Vagina (tissue), 2 donors: ENCODE results near the gene RHO. TPM values are rescaled to one million over a fixed set of nuclear protein-coding genes. Genes with fewer than 3 reads are reported as not detected.

Experiments
- DNase-seq, 2 donors: peaks; one replicate each; pipeline ENCODE4 v3.0.0-alpha.2; 2017; ENCODE audit errors: extremely low spot score in 2 of 2
- H3K27ac ChIP-seq: fragments of 200-600 bp; sonication (generic); one replicate; pipeline ENCODE4 v1.5.1; 2019
- H3K27me3 ChIP-seq: fragments of 200-600 bp; sonication (generic); one replicate; pipeline ENCODE4 v1.5.1; 2019
- H3K36me3 ChIP-seq, 2 donors: fragments of 200-600 bp; sonication (generic); one replicate each; pipeline ENCODE4 v1.5.1; 2017 to 2019
- H3K4me1 ChIP-seq: fragments of 200-600 bp; sonication (generic); one replicate; pipeline ENCODE4 v1.5.1; 2019
- H3K4me3 ChIP-seq, 2 donors: fragments of 200-600 bp; sonication (generic); 1 replicate in 1 of 2; 2 replicates in 1 of 2; pipeline ENCODE4 v1.5.1; 2016 to 2019
- H3K9me3 ChIP-seq: fragments of 200-600 bp; sonication (generic); one replicate; pipeline ENCODE4 v1.5.1; 2019
- POLR2A ChIP-seq, 2 donors: fragments of 450-650 bp; IDR thresholded peaks; one replicate each; pipeline ENCODE4 v1.6.1; 2017; ENCODE audit warnings: antibody characterized with exemption in 2 of 2, mild to moderate bottlenecking in 2 of 2, moderate library complexity in 2 of 2
- POLR2AphosphoS5 ChIP-seq, 2 donors: sonication (generic); formaldehyde crosslinking; IDR thresholded peaks; one replicate each; pipeline ENCODE4 v1.9.0; 2017; ENCODE audit warnings: antibody characterized with exemption in 2 of 2, mild to moderate bottlenecking in 2 of 2, low read depth in 1 of 2; ENCODE audit not compliant: insufficient read depth in 1 of 2
- intact Hi-C: fragments of 100-400 bp; cut with DNase I; formaldehyde crosslinking; loops from one replicate; pipeline ENCODE4 v1.15.1; 2023
- total RNA-seq: library from RNA; depleted of rRNA; stranded (reverse); fragments of >200 nt; gene quantifications from one replicate; pipeline ENCODE4 v1.2.3, GENCODE V29; 2016
- TF ChIP-seq, protein P1 (sequence below), 3 experiments: fragments of 450-650 bp in 2 of 3; fragments of 200-600 bp in 1 of 3; sonication (generic) in 1 of 3; IDR thresholded peaks; one replicate each; pipeline ENCODE4 v1.5.1; 2017 to 2019; ENCODE audit warnings: antibody characterized with exemption in 3 of 3, mild to moderate bottlenecking in 2 of 3, moderate library complexity in 2 of 3

The RHO gene
- total RNA-seq, 1 donor from 2014 or later = not detected

DNA sequence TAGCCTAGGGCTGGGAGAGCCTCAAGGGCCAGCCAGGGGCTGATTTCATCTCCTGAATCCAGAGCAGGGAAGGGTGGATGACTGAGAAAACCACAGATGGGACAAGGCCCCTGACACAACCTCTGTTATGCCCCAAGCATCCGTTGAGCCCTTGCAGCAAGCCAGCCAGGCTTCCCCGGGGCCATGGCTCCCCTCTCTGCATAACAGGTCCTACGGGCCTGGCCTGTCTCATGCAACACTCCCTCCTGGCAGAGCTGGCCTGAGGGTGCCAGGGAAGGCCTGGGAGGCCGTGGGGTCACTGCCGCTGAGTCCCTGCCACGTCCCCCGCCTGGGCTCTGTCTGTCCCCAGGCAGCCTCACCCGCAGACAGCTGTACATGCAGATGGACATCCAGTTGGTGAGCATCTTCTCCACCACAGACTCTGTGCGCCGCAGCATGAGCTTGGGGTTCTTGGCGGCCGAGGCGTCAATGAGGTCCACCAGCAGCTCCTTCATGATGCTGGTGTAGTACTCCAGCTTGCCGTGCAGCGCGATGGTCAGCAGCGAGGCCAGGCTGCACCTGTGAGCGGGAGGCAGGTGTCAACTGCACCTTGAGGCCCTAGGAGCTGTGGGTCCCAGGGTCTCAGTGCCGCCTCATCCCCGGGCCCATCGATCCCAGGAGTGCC, 36.7 kb downstream of the RHO start:
- Histone ChIP-seq H3K4me1 (peaks cover 78% of the 10 kb centered on the region), H3K27ac (peak overlapping the region; percentile 84)
- no peak for TF ChIP-seq POLR2A (IDR thresholded peaks at IDR 0.05)
- no peak for TF ChIP-seq POLR2AphosphoS5 (IDR thresholded peaks at IDR 0.05; ENCODE audit: insufficient read depth in 1 of 2, low read depth in 1 of 2)
- TF ChIP-seq, protein P1, sequence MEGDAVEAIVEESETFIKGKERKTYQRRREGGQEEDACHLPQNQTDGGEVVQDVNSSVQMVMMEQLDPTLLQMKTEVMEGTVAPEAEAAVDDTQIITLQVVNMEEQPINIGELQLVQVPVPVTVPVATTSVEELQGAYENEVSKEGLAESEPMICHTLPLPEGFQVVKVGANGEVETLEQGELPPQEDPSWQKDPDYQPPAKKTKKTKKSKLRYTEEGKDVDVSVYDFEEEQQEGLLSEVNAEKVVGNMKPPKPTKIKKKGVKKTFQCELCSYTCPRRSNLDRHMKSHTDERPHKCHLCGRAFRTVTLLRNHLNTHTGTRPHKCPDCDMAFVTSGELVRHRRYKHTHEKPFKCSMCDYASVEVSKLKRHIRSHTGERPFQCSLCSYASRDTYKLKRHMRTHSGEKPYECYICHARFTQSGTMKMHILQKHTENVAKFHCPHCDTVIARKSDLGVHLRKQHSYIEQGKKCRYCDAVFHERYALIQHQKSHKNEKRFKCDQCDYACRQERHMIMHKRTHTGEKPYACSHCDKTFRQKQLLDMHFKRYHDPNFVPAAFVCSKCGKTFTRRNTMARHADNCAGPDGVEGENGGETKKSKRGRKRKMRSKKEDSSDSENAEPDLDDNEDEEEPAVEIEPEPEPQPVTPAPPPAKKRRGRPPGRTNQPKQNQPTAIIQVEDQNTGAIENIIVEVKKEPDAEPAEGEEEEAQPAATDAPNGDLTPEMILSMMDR (IDR thresholded peaks at IDR 0.05) = no peak

DNA sequence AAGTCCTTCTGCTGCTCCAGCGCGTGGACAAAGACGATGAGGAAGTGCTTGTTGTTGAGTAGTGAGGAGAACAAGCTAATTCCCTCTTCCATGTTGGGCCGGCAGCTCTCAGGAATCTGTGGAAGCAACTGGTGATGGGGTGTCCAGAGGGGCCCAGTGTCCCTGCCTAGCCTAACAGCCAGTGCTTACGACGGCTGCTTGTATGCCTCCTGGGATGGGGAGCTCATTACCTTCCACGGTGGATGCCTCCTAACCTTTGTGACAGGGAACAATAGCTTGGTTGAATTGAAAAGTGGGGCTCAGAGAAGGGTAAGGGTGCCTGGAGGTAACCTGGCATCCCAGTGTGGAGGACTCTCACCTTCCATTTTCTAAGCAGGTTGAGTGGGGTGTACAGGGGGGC, 37.5 kb downstream of the RHO start:
- Histone ChIP-seq H3K4me1 (peaks cover 70% of the 10 kb centered on the region), H3K36me3 (peaks cover 0 to 46% of the 10 kb centered on the region in 2 donors), H3K9me3 (no peaks in the 10 kb centered on the region), H3K27me3 (no peaks in the 10 kb centered on the region), H3K27ac (peak overlapping the region; percentile 84), H3K4me3 (no peak overlapping the region)
- intact Hi-C loops = no loop called here
- DNase-seq = no peak
- no peak for TF ChIP-seq POLR2A (IDR thresholded peaks at IDR 0.05)
- TF ChIP-seq, protein P1 (IDR thresholded peaks at IDR 0.05) = no peak
- no peak for TF ChIP-seq POLR2AphosphoS5 (IDR thresholded peaks at IDR 0.05; ENCODE audit: insufficient read depth in 1 of 2, low read depth in 1 of 2)

More for the DNA sequence above, 36.7 kb downstream of the RHO start:
- Histone ChIP-seq H3K9me3 (no peaks in the 10 kb centered on the region), H3K36me3 (peaks cover 0 to 38% of the 10 kb centered on the region in 2 donors), H3K27me3 (no peaks in the 10 kb centered on the region), H3K4me3 (no peak overlapping the region)
- intact Hi-C loops = no loop called here
- DNase-seq = no peak

DNA sequence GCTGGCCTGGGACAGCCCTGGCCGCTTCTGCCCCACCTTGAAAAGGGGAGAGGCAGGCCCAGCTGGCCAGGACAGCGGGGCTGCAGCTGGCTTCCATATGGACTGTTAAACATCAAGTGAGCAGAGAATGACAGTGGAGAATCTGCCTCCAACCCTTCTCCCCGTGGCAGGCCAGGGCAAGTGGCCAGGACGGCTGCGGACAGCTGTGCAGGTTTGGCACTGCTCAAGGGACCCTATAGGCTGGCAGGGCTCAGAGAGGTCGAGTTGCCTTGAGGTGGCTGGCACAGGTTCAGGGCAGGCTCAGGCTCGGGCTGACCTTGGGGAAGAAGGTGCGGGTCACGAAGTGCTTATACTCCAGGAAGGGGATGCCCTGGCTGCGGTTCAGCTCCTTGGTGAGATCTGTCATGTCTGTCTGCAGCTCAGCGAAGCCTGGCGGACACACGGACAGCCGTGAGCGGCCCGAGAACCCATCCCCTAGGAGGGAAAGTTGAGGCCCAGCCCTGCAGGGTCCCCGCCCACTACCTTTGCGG, 38.8 kb downstream of the RHO start:
- H3K4me1 ChIP-seq = peaks cover 56% of the 10 kb centered on the region
- DNase-seq = no peak
- intact Hi-C loops = no loop called here
- TF ChIP-seq POLR2A (IDR thresholded peaks at IDR 0.05) (no peak), POLR2AphosphoS5 (IDR thresholded peaks at IDR 0.05; ENCODE audit: insufficient read depth in 1 of 2, low read depth in 1 of 2) (peak in 1 of 2 donors; percentile 60)
- peaks cover 0 to 57% of the 10 kb centered on the region in 2 donors for H3K36me3 ChIP-seq
- H3K27me3 ChIP-seq = no peaks in the 10 kb centered on the region
- H3K9me3 ChIP-seq = no peaks in the 10 kb centered on the region
- H3K4me3 ChIP-seq = no peak overlapping the region
- H3K27ac ChIP-seq = peak overlapping the region; percentile 84

DNA sequence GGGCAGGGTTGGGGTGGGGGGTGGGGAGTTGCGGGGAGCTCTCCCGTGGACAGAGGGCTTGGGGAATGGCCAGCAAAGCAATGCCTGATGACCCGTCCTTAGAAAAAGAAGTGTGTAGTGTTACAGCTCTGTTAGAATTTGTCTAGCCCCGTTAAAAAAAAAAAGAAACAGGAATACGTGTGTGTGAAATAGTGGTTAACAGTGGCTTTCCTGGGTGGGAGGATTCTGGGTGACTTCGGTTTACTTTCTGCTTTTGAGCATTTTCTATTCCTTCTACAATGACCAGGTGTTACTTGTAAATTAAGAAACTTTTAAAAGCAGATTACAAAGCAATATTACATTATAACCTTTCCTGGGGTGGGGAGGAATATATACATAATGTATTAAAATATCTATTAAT, 39.5 kb downstream of the RHO start:
- Histone ChIP-seq H3K4me3 (no peak overlapping the region), H3K27ac (peak overlapping the region; percentile 84), H3K27me3 (no peaks in the 10 kb centered on the region), H3K36me3 (peaks cover 0 to 57% of the 10 kb centered on the region in 2 donors), H3K9me3 (no peaks in the 10 kb centered on the region), H3K4me1 (peaks cover 50% of the 10 kb centered on the region)
- DNase-seq = no peak
- intact Hi-C loops = no loop called here
- TF ChIP-seq, protein P1 (IDR thresholded peaks at IDR 0.05) = no peak
- TF ChIP-seq POLR2AphosphoS5 (IDR thresholded peaks at IDR 0.05; ENCODE audit: insufficient read depth in 1 of 2, low read depth in 1 of 2) = no peak
- no peak for TF ChIP-seq POLR2A (IDR thresholded peaks at IDR 0.05)

DNA sequence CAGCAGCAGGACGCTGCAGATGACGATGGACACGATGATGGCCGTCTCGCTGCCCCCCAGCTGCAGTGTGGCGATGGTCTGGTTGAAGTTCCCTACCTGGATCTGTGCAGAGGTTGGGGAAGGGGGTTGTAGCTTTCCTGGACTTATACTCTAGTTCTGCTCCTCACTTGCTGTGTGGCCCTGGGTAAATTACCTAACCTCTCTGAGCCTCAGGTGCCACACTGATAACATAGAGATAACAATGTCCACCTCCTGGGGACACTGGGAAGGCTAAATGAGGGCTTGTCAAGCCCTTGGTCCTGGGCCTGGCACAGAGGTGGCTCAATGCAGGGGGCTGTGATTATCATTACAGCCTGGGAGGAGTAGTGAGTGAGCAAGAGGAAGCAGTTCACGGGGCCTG, 41.4 kb downstream of the RHO start:
- Histone ChIP-seq H3K4me1 (peaks cover 31% of the 10 kb centered on the region), H3K36me3 (peaks cover 0 to 67% of the 10 kb centered on the region in 2 donors), H3K9me3 (no peaks in the 10 kb centered on the region), H3K27ac (no peak overlapping the region), H3K27me3 (no peaks in the 10 kb centered on the region), H3K4me3 (no peak overlapping the region)
- no peak for TF ChIP-seq POLR2A (IDR thresholded peaks at IDR 0.05)
- no peak for TF ChIP-seq POLR2AphosphoS5 (IDR thresholded peaks at IDR 0.05; ENCODE audit: insufficient read depth in 1 of 2, low read depth in 1 of 2)
- TF ChIP-seq, protein P1 (IDR thresholded peaks at IDR 0.05) = no peak
- no peak for DNase-seq
- intact Hi-C loops = no loop called here
